WTC11 (cell line): ENCODE measurements around the gene WDPCP.

ENCODE experiments used
- ATF2 ChIP-seq: sonication (generic); formaldehyde crosslinking; IDR thresholded peaks from 2 replicates; pipeline ENCODE4 v1.8.1; 2022; ENCODE audit warnings: low read depth, missing genetic modification reagents, borderline replicate concordance
- CTCF ChIP-seq: fragments of 200-600 bp; IDR thresholded peaks from 2 replicates; pipeline ENCODE4 v1.8.0; 2022; ENCODE audit warnings: antibody characterized with exemption
- E2F1 ChIP-seq: sonication (generic); formaldehyde crosslinking; IDR thresholded peaks from 2 replicates; pipeline ENCODE4 v1.8.0; 2022; ENCODE audit warnings: mild to moderate bottlenecking, missing genetic modification reagents
- E2F4 ChIP-seq: sonication (generic); formaldehyde crosslinking; IDR thresholded peaks from 2 replicates; pipeline ENCODE4 v1.8.1; 2022; ENCODE audit warnings: low read depth, mild to moderate bottlenecking, moderate library complexity, missing genetic modification reagents, borderline replicate concordance
- JUN ChIP-seq: sonication (generic); formaldehyde crosslinking; IDR thresholded peaks from 2 replicates; pipeline ENCODE4 v1.8.0; 2023; ENCODE audit warnings: mild to moderate bottlenecking, missing genetic modification reagents
- MAX ChIP-seq: sonication (generic); formaldehyde crosslinking; IDR thresholded peaks from 2 replicates; pipeline ENCODE4 v1.8.0; 2022; ENCODE audit warnings: mild to moderate bottlenecking, missing genetic modification reagents
- SP1 ChIP-seq: sonication (generic); formaldehyde crosslinking; conservative IDR thresholded peaks from 2 replicates; pipeline ENCODE4 v1.8.1; 2022; ENCODE audit warnings: missing genetic modification reagents
- ZNF121 ChIP-seq: sonication (generic); formaldehyde crosslinking; IDR thresholded peaks from 2 replicates; pipeline ENCODE4 v1.8.0; 2023; ENCODE audit warnings: missing genetic modification reagents
- ZNF416 ChIP-seq: fragments of 250-450 bp; sonication (Bioruptor Pico); IDR thresholded peaks from 2 replicates; pipeline ENCODE4 v1.9.0; 2021; ENCODE audit warnings: mild to moderate bottlenecking, inconsistent platforms

- no peak for TF ChIP-seq MAX (CRISPR knock-in tag)
- no peak for TF ChIP-seq ZNF121 (CRISPR knock-in tag)
- TF ChIP-seq JUN (CRISPR knock-in tag): no peak
- no peak for TF ChIP-seq E2F4 (CRISPR knock-in tag)
- no peak for TF ChIP-seq CTCF
- TF ChIP-seq ZNF416 (CRISPR knock-in tag): no peak
- no peak for TF ChIP-seq ATF2 (CRISPR knock-in tag)
- no peak for TF ChIP-seq E2F1 (CRISPR knock-in tag)
- no peak for TF ChIP-seq SP1
Measured at GRCh38 chr2:63408530-63408929, 179.7 kb downstream of the WDPCP start.
